CD4-positive, alpha-beta memory T cell (primary cell): ENCODE results near the gene TBC1D5. TPM values are rescaled to one million over a fixed set of nuclear protein-coding genes. Genes with fewer than 3 reads are reported as not detected.
A peak's percentile ranks its signal among the peaks of the same experiment; 100 is the strongest.

Source experiments
- CTCF ChIA-PET: fragments of 350-600 bp; sonication (Branson Sonifier 250); formaldehyde crosslinking; loops from one replicate; lab custom pipeline; 2021; ENCODE audit warnings: inconsistent platforms; ENCODE audit not compliant: partially characterized antibody; lab: Charles Lee
- POLR2A ChIA-PET: fragments of 350-600 bp; sonication (Branson Sonifier 250); formaldehyde crosslinking; loops from one replicate; lab custom pipeline; 2021; ENCODE audit not compliant: partially characterized antibody; lab: Charles Lee
- DNase-seq, 5 donors: peaks; one replicate each; pipeline versions ENCODE4 v3.0.0 to v3.0.0-alpha.2; 2020 to 2022; ENCODE audit warnings: mixed read lengths in 1 of 5
- H3K27ac ChIP-seq: one replicate; pipeline ENCODE4 v1.7.0; 2013; ENCODE audit warnings: low read depth, low read length
- H3K27me3 ChIP-seq: 2 replicates; pipeline ENCODE4 v1.7.0; 2013; ENCODE audit warnings: mild to moderate bottlenecking, low read length, moderate library complexity; ENCODE audit not compliant: insufficient read depth
- H3K36me3 ChIP-seq: 2 replicates; pipeline ENCODE4 v1.7.0; 2013; ENCODE audit warnings: mild to moderate bottlenecking, low read length, moderate library complexity; ENCODE audit not compliant: insufficient read depth
- H3K4me1 ChIP-seq: 2 replicates; pipeline ENCODE4 v1.7.0; 2013; ENCODE audit warnings: mild to moderate bottlenecking, low read length, moderate library complexity; ENCODE audit not compliant: insufficient read depth
- H3K4me3 ChIP-seq, 2 donors: one replicate each; pipeline ENCODE4 v1.7.0; 2013; ENCODE audit warnings: low read length in 2 of 2, mild to moderate bottlenecking in 1 of 2
- H3K9me3 ChIP-seq, 2 donors: one replicate each; pipeline ENCODE4 v1.7.0; 2013; ENCODE audit warnings: low read length in 2 of 2, control low read depth in 1 of 2; ENCODE audit not compliant: control insufficient read depth in 1 of 2
- H3K27ac Mint-ChIP-seq, 7 donors: one replicate each; pipeline ENCODE4 v1.8.0; 2020 to 2021; ENCODE audit warnings: mixed read lengths in 7 of 7, mild to moderate bottlenecking in 6 of 7, inconsistent platforms in 3 of 7, moderate library complexity in 3 of 7
- H3K27me3 Mint-ChIP-seq, 2 donors: one replicate each; pipeline ENCODE4 v1.8.0; 2020 to 2021; ENCODE audit warnings: mixed read lengths in 2 of 2
- H3K36me3 Mint-ChIP-seq, 2 donors: one replicate each; pipeline ENCODE4 v1.8.0; 2020 to 2021; ENCODE audit warnings: mixed read lengths in 2 of 2, inconsistent platforms in 1 of 2, mild to moderate bottlenecking in 1 of 2
- H3K4me1 Mint-ChIP-seq, 4 donors: one replicate each; pipeline ENCODE4 v1.8.0; 2020 to 2021; ENCODE audit warnings: mixed read lengths in 4 of 4, mild to moderate bottlenecking in 1 of 4
- H3K4me3 Mint-ChIP-seq, 8 donors: one replicate each; pipeline ENCODE4 v1.8.0; 2020 to 2021; ENCODE audit warnings: mixed read lengths in 8 of 8, mild to moderate bottlenecking in 7 of 8, moderate library complexity in 6 of 8, inconsistent platforms in 3 of 8
- H3K9me3 Mint-ChIP-seq, 8 donors: one replicate each; pipeline ENCODE4 v1.8.0; 2020 to 2021; ENCODE audit warnings: mixed read lengths in 8 of 8, mild to moderate bottlenecking in 5 of 8, inconsistent platforms in 3 of 8, moderate library complexity in 1 of 8
- intact Hi-C: fragments of 100-400 bp; cut with micrococcal nuclease; formaldehyde crosslinking; loops from one replicate; pipeline ENCODE4 v1.15.1; 2023
- polyA plus RNA-seq, 2 donors: library from polyadenylated mRNA; unstranded; fragments of 300-500 nt; fragmentation: Illumina TruSeq; gene quantifications; one replicate each; pipeline ENCODE4 v1.2.3, GENCODE V29; 2021
- total RNA-seq, 2 experiments: library from RNA; stranded (reverse); gene quantifications; one replicate each; pipeline ENCODE4 v1.2.3, GENCODE V29; 2021

The TBC1D5 gene
- total and polyA plus RNA-seq, 4 experiments from 2014 or later: 21.2 to 52.2 (median 43.3) TPM

- intact Hi-C loops: no loop called here
- peaks cover 0 to 3% (median 0%) of the 10 kb centered on the region in 8 donors for H3K9me3 Mint-ChIP-seq
- Histone ChIP-seq H3K27ac (no peak overlapping the region), H3K9me3 (no peaks in the 10 kb centered on the region), H3K4me1 (no peaks in the 10 kb centered on the region), H3K4me3 (no peak overlapping the region), H3K27me3 (no peaks in the 10 kb centered on the region), H3K36me3 (no peaks in the 10 kb centered on the region)
- ChIA-PET CTCF (no interaction called here), POLR2A (no interaction called here)
- H3K36me3 Mint-ChIP-seq: peaks cover 0 to 5% of the 10 kb centered on the region in 2 donors
- no peaks in the 10 kb centered on the region for H3K27me3 Mint-ChIP-seq
- no peak for DNase-seq
- no peak overlapping the region for H3K27ac Mint-ChIP-seq
- peaks cover 0 to 2% (median 0%) of the 10 kb centered on the region in 4 donors for H3K4me1 Mint-ChIP-seq
- no peak overlapping the region for H3K4me3 Mint-ChIP-seq
Observed at GRCh38 chr3:17120115-17120514, 622.3 kb downstream of the TBC1D5 start.

GRCh38 chr3:17119201-17120072 is 623.0 kb downstream of the TBC1D5 start:
- Histone ChIP-seq H3K27me3 (no peaks in the 10 kb centered on the region), H3K36me3 (no peaks in the 10 kb centered on the region), H3K9me3 (no peaks in the 10 kb centered on the region), H3K4me3 (no peak overlapping the region), H3K27ac (no peak overlapping the region), H3K4me1 (no peaks in the 10 kb centered on the region)
- POLR2A ChIA-PET: no interaction called here
- Mint-ChIP-seq H3K4me3 (no peak overlapping the region), H3K27ac (peak overlapping the region in 1 of 7 donors; percentile 29), H3K9me3 (peaks cover 0 to 3% (median 0%) of the 10 kb centered on the region in 8 donors), H3K4me1 (peaks cover 0 to 2% (median 0%) of the 10 kb centered on the region in 4 donors), H3K36me3 (peaks cover 0 to 5% of the 10 kb centered on the region in 2 donors), H3K27me3 (no peaks in the 10 kb centered on the region)
- no peak for DNase-seq
- CTCF ChIA-PET: no interaction called here
- intact Hi-C loops: no loop called here

GRCh38 chr3:17118771-17119170 is 623.7 kb downstream of the TBC1D5 start:
- POLR2A ChIA-PET: no interaction called here
- Mint-ChIP-seq H3K9me3 (peaks cover 0 to 3% (median 0%) of the 10 kb centered on the region in 8 donors), H3K27ac (peak overlapping the region in 1 of 7 donors; percentile 18), H3K36me3 (peaks cover 0 to 5% of the 10 kb centered on the region in 2 donors), H3K4me3 (no peak overlapping the region), H3K27me3 (no peaks in the 10 kb centered on the region), H3K4me1 (peaks cover 0 to 2% (median 0%) of the 10 kb centered on the region in 4 donors)
- CTCF ChIA-PET: no interaction called here
- H3K36me3 ChIP-seq: no peaks in the 10 kb centered on the region
- H3K4me1 ChIP-seq: no peaks in the 10 kb centered on the region
- no peak overlapping the region for H3K27ac ChIP-seq
- no peaks in the 10 kb centered on the region for H3K27me3 ChIP-seq
- intact Hi-C loops: no loop called here
- no peak overlapping the region for H3K4me3 ChIP-seq
- no peak for DNase-seq
- H3K9me3 ChIP-seq: no peaks in the 10 kb centered on the region

GRCh38 chr3:17116007-17116600 is 626.3 kb downstream of the TBC1D5 start:
- no peaks in the 10 kb centered on the region for H3K36me3 ChIP-seq
- no peak overlapping the region for H3K27ac ChIP-seq
- Mint-ChIP-seq H3K36me3 (no peaks in the 10 kb centered on the region), H3K4me1 (peaks cover 0 to 2% (median 0%) of the 10 kb centered on the region in 4 donors), H3K27me3 (no peaks in the 10 kb centered on the region), H3K4me3 (no peak overlapping the region), H3K27ac (no peak overlapping the region), H3K9me3 (no peaks in the 10 kb centered on the region)
- no peaks in the 10 kb centered on the region for H3K9me3 ChIP-seq
- intact Hi-C loops: no loop called here
- H3K4me1 ChIP-seq: no peaks in the 10 kb centered on the region
- ChIA-PET CTCF (no interaction called here), POLR2A (no interaction called here)
- no peak overlapping the region for H3K4me3 ChIP-seq
- DNase-seq: no peak
- no peaks in the 10 kb centered on the region for H3K27me3 ChIP-seq

- DNase-seq: no peak
- Histone ChIP-seq H3K27me3 (no peaks in the 10 kb centered on the region), H3K9me3 (no peaks in the 10 kb centered on the region), H3K27ac (no peak overlapping the region), H3K36me3 (no peaks in the 10 kb centered on the region), H3K4me3 (no peak overlapping the region), H3K4me1 (no peaks in the 10 kb centered on the region)
- Mint-ChIP-seq H3K27ac (peak overlapping the region in 1 of 7 donors; percentile 36), H3K27me3 (no peaks in the 10 kb centered on the region), H3K4me1 (peaks cover 0 to 2% (median 0%) of the 10 kb centered on the region in 4 donors), H3K36me3 (no peaks in the 10 kb centered on the region), H3K9me3 (no peaks in the 10 kb centered on the region), H3K4me3 (no peak overlapping the region)
- intact Hi-C loops: no loop called here
- POLR2A ChIA-PET: no interaction called here
- CTCF ChIA-PET: no interaction called here
Observed at GRCh38 chr3:17115186-17115585, 627.2 kb downstream of the TBC1D5 start.

GRCh38 chr3:17111586-17111985 is 630.8 kb downstream of the TBC1D5 start:
- no peak overlapping the region for H3K27ac ChIP-seq
- no peaks in the 10 kb centered on the region for H3K9me3 ChIP-seq
- ChIA-PET CTCF (interaction anchor here (0.7 kb wide), 1 partner anchor 287 kb away, joined by 3 read pairs; no protein-coding TSS in a partner anchor), POLR2A (no interaction called here)
- H3K27ac Mint-ChIP-seq: no peak overlapping the region
- H3K4me3 ChIP-seq: no peak overlapping the region
- H3K4me1 Mint-ChIP-seq: no peaks in the 10 kb centered on the region
- no peaks in the 10 kb centered on the region for H3K36me3 Mint-ChIP-seq
- no peak for DNase-seq
- H3K36me3 ChIP-seq: no peaks in the 10 kb centered on the region
- H3K27me3 ChIP-seq: no peaks in the 10 kb centered on the region
- peaks cover 0 to 4% (median 2%) of the 10 kb centered on the region in 8 donors for H3K9me3 Mint-ChIP-seq
- intact Hi-C loops: no loop called here
- H3K4me1 ChIP-seq: no peaks in the 10 kb centered on the region
- no peak overlapping the region for H3K4me3 Mint-ChIP-seq
- no peaks in the 10 kb centered on the region for H3K27me3 Mint-ChIP-seq

GRCh38 chr3:17110660-17111396 is 631.6 kb downstream of the TBC1D5 start:
- H3K36me3 Mint-ChIP-seq: no peaks in the 10 kb centered on the region
- H3K4me1 Mint-ChIP-seq: no peaks in the 10 kb centered on the region
- no peak overlapping the region for H3K4me3 Mint-ChIP-seq
- DNase-seq: no peak
- H3K9me3 Mint-ChIP-seq: peaks cover 0 to 9% (median 3%) of the 10 kb centered on the region in 8 donors
- intact Hi-C loops: no loop called here
- no peaks in the 10 kb centered on the region for H3K9me3 ChIP-seq
- no peaks in the 10 kb centered on the region for H3K27me3 Mint-ChIP-seq
- no peaks in the 10 kb centered on the region for H3K36me3 ChIP-seq
- H3K4me1 ChIP-seq: no peaks in the 10 kb centered on the region
- H3K27me3 ChIP-seq: no peaks in the 10 kb centered on the region
- ChIA-PET CTCF (interaction anchor here (0.7 kb wide), 1 partner anchor 286 kb away, joined by 3 read pairs; no protein-coding TSS in a partner anchor), POLR2A (no interaction called here)
- H3K27ac ChIP-seq: no peak overlapping the region
- no peak overlapping the region for H3K4me3 ChIP-seq
- H3K27ac Mint-ChIP-seq: no peak overlapping the region
